Keratinocyte (primary cell): ENCODE data around the gene RWDD2A. TPM values are rescaled to one million over a fixed set of nuclear protein-coding genes. Genes with fewer than 3 reads are reported as not detected.

ENCODE experiments used
- DNase-seq: peaks from one replicate; pipeline ENCODE4 v3.0.0-alpha.2; 2011; ENCODE audit warnings: low read depth, missing footprints, low spot score
- FAIRE-seq: peaks from 2 replicates; lab custom pipeline; 2011; peaks lifted over from hg19 to GRCh38; lab: Jason Lieb, UNC
- H2AFZ ChIP-seq: 2 replicates; pipeline ENCODE4 v1.6.0; 2012; ENCODE audit warnings: low read length, control low read depth, inconsistent platforms; ENCODE audit not compliant: control insufficient read depth
- H3K27ac ChIP-seq: 2 replicates; pipeline ENCODE4 v1.5.1; 2011; ENCODE audit warnings: low read length; ENCODE audit not compliant: control insufficient read depth, insufficient read depth
- H3K27me3 ChIP-seq: 3 replicates; pipeline ENCODE4 v1.6.0; 2011; ENCODE audit warnings: low read length; ENCODE audit not compliant: control insufficient read depth, insufficient read depth; ENCODE audit errors: extremely low read depth
- H3K36me3 ChIP-seq, 2 experiments: 2 replicates in 1 of 2; 3 replicates in 1 of 2; pipeline ENCODE4 v1.5.1; 2011; ENCODE audit warnings: low read length in 2 of 2, mild to moderate bottlenecking in 1 of 2; ENCODE audit not compliant: control insufficient read depth in 2 of 2, insufficient read depth in 2 of 2; ENCODE audit errors: extremely low read depth in 1 of 2
- H3K4me1 ChIP-seq: 3 replicates; pipeline ENCODE4 v1.5.1; 2011; ENCODE audit warnings: low read length; ENCODE audit not compliant: control insufficient read depth, insufficient read depth; ENCODE audit errors: extremely low read depth
- H3K4me2 ChIP-seq: 3 replicates; pipeline ENCODE4 v1.6.0; 2011; ENCODE audit warnings: low read depth, low read length; ENCODE audit not compliant: control insufficient read depth, insufficient read depth; ENCODE audit errors: extremely low read depth
- H3K4me3 ChIP-seq, 3 experiments: fragments of 200-600 bp in 1 of 3; sonication (generic) in 1 of 3; 2 replicates in 2 of 3; 3 replicates in 1 of 3; pipeline ENCODE4 v1.5.1; 2011 to 2016; ENCODE audit warnings: low read length in 3 of 3, mild to moderate bottlenecking in 3 of 3, control low read depth in 2 of 3, inconsistent platforms in 1 of 3, low read depth in 1 of 3, mixed read lengths in 1 of 3, mixed run types in 1 of 3, moderate library complexity in 1 of 3; ENCODE audit not compliant: control insufficient read depth in 2 of 3, insufficient read depth in 2 of 3; ENCODE audit errors: extremely low read depth in 1 of 3
- H3K79me2 ChIP-seq: 2 replicates; pipeline ENCODE4 v1.6.0; 2012; ENCODE audit warnings: low read length; ENCODE audit not compliant: control insufficient read depth, insufficient read depth
- H3K9ac ChIP-seq: 3 replicates; pipeline ENCODE4 v1.6.0; 2011; ENCODE audit warnings: low read length; ENCODE audit not compliant: control insufficient read depth, insufficient read depth; ENCODE audit errors: extremely low read depth
- H3K9me1 ChIP-seq: 3 replicates; pipeline ENCODE4 v1.6.0; 2011; ENCODE audit warnings: low read length; ENCODE audit not compliant: control insufficient read depth, insufficient read depth; ENCODE audit errors: extremely low read depth
- H3K9me3 ChIP-seq: 2 replicates; pipeline ENCODE4 v1.5.1; 2012; ENCODE audit warnings: low read depth, low read length; ENCODE audit not compliant: control insufficient read depth
- H4K20me1 ChIP-seq: 3 replicates; pipeline ENCODE4 v1.6.0; 2011; ENCODE audit warnings: low read length; ENCODE audit not compliant: control insufficient read depth, insufficient read depth; ENCODE audit errors: extremely low read depth
- EZH2 ChIP-seq: IDR thresholded peaks from one replicate; pipeline ENCODE4 v1.6.1; 2012; ENCODE audit warnings: inconsistent platforms, mild to moderate bottlenecking, low read length, moderate library complexity
- dilution Hi-C: fragments of 300-500 bp; cut with MboI; formaldehyde crosslinking; loops from one replicate; pipeline ENCODE4 v1.7.0; 2020; ENCODE audit warnings: low sequenced_read_pairs; ENCODE audit not compliant: extremely low pct_ligation_motif_present
- polyA plus RNA-seq, 5 experiments: library from polyadenylated mRNA; depleted of rRNA in 3 of 5; stranded (reverse) in 3 of 5; stranded (forward) in 1 of 5; unstranded in 1 of 5; fragments of >200 nt; gene quantifications; 1 replicate in 1 of 5; 2 replicates in 3 of 5; 3 replicates in 1 of 5; pipeline versions ENCODE4 v1.2.1 to v1.2.3, GENCODE V29; 2011 to 2012; ENCODE audit warnings: missing spikeins in 2 of 5, low read depth in 1 of 5, low replicate concordance in 1 of 5
- TF ChIP-seq, protein P1 (sequence below), 3 experiments: IDR thresholded peaks in 1 of 3; conservative IDR thresholded peaks in 1 of 3; optimal IDR thresholded peaks in 1 of 3; 2 replicates in 2 of 3; 3 replicates in 1 of 3; pipeline versions ENCODE3 to v1.5.1; 2011; ENCODE audit warnings: low read length in 3 of 3, mild to moderate bottlenecking in 3 of 3, moderate library complexity in 2 of 3, control low read depth in 1 of 3, inconsistent platforms in 1 of 3; ENCODE audit not compliant: insufficient read depth in 2 of 3; ENCODE audit errors: extremely low read depth in 1 of 3

RWDD2A gene
- polyA plus RNA-seq, 1 donor (not counting 4 experiments of a cell fraction or from before 2014, with no cell fraction given) = 1.5 TPM

DNA sequence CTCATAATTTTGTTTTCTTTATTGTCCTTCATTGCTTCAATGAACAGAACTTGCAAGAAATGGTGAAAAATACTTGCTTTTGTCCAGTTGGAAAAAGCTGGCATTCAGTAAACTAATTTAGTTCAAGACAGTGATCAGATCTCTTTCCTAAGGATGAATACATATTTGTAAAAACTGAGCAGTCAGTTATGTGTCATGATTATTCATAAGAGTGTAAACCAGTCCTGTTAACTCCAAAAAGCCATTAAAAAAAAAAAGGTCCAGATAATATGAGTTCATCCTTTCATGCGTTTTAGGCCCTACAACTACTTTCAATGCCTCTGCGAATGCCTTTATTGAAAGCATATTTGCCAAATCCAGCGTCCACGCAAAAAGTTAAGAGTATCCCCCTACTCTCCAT lies 701 bp upstream of the RWDD2A start:
- H3K4me3 ChIP-seq = peak overlapping the region; percentile 89 to 90 (median 89)
- no peaks in the 10 kb centered on the region for H3K27me3 ChIP-seq
- H3K4me2 ChIP-seq = peak overlapping the region; percentile 84
- peak overlapping the region; percentile 88 for H3K27ac ChIP-seq
- peaks cover 0 to 31% of the 10 kb centered on the region in 2 experiments for H3K36me3 ChIP-seq
- H3K9me3 ChIP-seq = no peaks in the 10 kb centered on the region
- no peak for DNase-seq
- no peaks in the 10 kb centered on the region for H3K9me1 ChIP-seq
- TF ChIP-seq, protein P1, sequence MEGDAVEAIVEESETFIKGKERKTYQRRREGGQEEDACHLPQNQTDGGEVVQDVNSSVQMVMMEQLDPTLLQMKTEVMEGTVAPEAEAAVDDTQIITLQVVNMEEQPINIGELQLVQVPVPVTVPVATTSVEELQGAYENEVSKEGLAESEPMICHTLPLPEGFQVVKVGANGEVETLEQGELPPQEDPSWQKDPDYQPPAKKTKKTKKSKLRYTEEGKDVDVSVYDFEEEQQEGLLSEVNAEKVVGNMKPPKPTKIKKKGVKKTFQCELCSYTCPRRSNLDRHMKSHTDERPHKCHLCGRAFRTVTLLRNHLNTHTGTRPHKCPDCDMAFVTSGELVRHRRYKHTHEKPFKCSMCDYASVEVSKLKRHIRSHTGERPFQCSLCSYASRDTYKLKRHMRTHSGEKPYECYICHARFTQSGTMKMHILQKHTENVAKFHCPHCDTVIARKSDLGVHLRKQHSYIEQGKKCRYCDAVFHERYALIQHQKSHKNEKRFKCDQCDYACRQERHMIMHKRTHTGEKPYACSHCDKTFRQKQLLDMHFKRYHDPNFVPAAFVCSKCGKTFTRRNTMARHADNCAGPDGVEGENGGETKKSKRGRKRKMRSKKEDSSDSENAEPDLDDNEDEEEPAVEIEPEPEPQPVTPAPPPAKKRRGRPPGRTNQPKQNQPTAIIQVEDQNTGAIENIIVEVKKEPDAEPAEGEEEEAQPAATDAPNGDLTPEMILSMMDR (optimal IDR thresholded peaks at IDR 0.05 in 1 of 3, IDR thresholded peaks at IDR 0.05 in 1 of 3, conservative IDR thresholded peaks at IDR 0.05 in 1 of 3; ENCODE audit: extremely low read depth in 1 of 3, insufficient read depth in 2 of 3, low read length in 3 of 3) = no peak
- TF ChIP-seq EZH2 = no peak
- H4K20me1 ChIP-seq = no peaks in the 10 kb centered on the region
- FAIRE-seq = no peak
- dilution Hi-C loops = no loop called here
- H3K79me2 ChIP-seq = peaks cover 26% of the 10 kb centered on the region
- H2AFZ ChIP-seq = peak overlapping the region; percentile 98
- peak overlapping the region; percentile 93 for H3K9ac ChIP-seq
- H3K4me1 ChIP-seq = peaks cover 13% of the 10 kb centered on the region

DNA sequence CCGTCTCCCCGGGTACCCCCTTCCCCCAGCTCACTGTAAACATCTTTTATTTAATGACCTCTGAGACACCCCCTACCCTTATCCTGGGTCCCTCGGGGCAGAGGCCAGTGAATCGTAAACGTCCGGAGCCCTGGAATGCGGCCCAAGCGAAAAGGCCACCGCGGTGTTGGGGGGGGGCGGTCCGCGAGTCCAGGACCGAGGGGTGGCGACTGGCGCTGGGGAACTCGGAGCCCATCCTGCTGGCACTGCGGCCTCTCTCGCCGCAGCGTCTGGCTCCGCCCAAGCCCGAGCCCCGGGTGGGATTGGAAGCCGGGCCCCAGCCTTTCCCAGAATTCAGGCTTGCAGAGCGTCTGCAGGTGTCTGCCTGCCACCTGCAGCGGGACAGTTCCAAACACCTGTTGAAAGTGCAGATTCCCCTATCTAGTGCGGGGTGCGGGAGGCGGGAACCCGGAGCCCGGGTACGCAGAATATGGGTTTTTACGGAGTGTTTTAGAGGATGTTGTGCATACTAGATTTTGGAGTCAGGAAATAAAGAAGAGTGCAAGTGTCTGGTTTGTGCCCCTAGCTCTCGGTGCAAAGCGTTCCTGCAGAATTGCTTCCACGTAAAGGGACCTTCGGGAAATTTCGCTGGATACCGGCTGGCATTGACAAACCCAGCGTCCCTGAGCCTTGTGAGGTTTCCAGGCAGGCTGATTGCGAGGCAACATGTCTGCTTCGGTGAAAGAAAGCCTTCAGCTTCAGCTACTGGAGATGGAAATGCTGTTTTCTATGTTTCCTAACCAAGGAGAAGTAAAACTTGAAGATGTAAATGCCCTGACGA lies 800 bp downstream of the RWDD2A start:
- Histone ChIP-seq H2AFZ (peak overlapping the region; percentile 98), H3K9me3 (no peaks in the 10 kb centered on the region), H3K27me3 (no peaks in the 10 kb centered on the region), H3K4me1 (peaks cover 13% of the 10 kb centered on the region), H3K9ac (peak overlapping the region; percentile 93), H3K4me3 (peak overlapping the region; percentile 89 to 90 (median 89)), H3K27ac (peak overlapping the region; percentile 29), H3K36me3 (peaks cover 0 to 22% of the 10 kb centered on the region in 2 experiments), H3K9me1 (no peaks in the 10 kb centered on the region), H3K4me2 (peak overlapping the region; percentile 73), H4K20me1 (no peaks in the 10 kb centered on the region), H3K79me2 (peaks cover 26% of the 10 kb centered on the region)
- DNase-seq (no peak), FAIRE-seq (no peak)
- dilution Hi-C loops = no loop called here
- TF ChIP-seq EZH2 = no peak
- TF ChIP-seq, protein P1 (optimal IDR thresholded peaks at IDR 0.05 in 1 of 3, IDR thresholded peaks at IDR 0.05 in 1 of 3, conservative IDR thresholded peaks at IDR 0.05 in 1 of 3; ENCODE audit: extremely low read depth in 1 of 3, insufficient read depth in 2 of 3, low read length in 3 of 3) = no peak
